Measurements from ENCODE around the gene GTPBP3. TPM values are rescaled to one million over a fixed set of nuclear protein-coding genes. Genes with fewer than 3 reads are reported as not detected.

GTPBP3 gene
- total and polyA plus RNA-seq, 9 of the 15 experiments (the other 6 are each of a cell fraction or from before 2014, with no cell fraction given): 4.9 to 124 (median 22.6) TPM

DNA sequence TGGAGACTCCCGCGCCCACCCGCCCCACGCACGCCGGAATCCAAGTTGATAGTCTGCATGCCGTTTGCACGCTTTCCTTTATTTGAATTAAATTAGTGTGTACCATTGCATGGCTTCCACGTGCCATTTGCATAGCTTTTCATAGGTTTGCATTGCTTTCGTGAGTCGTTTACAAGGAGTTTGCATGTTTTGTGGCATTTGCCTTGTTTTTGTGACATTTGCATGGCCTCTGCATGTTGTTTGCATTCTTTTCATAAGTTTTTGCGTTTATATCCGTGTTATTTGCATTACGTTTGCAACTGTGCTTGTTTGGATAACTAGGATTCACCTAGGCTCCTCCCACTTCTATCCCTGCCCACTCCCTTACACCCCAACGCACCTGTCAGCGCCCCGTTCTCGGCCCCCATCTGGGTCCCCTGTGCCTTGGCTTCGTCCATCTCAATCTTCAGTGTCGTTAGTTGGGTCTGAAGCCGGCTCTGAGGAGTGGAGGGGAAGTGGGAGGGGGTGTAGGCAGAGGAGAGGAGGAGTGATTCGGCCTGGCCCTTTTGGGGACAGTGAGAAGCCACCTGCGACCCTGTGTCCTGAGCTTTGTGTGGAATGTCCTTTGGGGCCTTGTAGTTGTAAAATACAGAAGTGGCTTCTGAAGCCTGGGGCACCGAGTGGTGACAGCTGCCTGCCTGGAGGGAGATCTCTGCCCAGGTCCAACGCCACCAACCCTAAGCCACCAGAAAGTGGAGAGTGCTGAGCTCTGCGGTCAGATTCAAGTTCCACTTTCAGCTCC, 54.2 kb downstream of the GTPBP3 start (continued):
- TF ChIP-seq, protein P1, sequence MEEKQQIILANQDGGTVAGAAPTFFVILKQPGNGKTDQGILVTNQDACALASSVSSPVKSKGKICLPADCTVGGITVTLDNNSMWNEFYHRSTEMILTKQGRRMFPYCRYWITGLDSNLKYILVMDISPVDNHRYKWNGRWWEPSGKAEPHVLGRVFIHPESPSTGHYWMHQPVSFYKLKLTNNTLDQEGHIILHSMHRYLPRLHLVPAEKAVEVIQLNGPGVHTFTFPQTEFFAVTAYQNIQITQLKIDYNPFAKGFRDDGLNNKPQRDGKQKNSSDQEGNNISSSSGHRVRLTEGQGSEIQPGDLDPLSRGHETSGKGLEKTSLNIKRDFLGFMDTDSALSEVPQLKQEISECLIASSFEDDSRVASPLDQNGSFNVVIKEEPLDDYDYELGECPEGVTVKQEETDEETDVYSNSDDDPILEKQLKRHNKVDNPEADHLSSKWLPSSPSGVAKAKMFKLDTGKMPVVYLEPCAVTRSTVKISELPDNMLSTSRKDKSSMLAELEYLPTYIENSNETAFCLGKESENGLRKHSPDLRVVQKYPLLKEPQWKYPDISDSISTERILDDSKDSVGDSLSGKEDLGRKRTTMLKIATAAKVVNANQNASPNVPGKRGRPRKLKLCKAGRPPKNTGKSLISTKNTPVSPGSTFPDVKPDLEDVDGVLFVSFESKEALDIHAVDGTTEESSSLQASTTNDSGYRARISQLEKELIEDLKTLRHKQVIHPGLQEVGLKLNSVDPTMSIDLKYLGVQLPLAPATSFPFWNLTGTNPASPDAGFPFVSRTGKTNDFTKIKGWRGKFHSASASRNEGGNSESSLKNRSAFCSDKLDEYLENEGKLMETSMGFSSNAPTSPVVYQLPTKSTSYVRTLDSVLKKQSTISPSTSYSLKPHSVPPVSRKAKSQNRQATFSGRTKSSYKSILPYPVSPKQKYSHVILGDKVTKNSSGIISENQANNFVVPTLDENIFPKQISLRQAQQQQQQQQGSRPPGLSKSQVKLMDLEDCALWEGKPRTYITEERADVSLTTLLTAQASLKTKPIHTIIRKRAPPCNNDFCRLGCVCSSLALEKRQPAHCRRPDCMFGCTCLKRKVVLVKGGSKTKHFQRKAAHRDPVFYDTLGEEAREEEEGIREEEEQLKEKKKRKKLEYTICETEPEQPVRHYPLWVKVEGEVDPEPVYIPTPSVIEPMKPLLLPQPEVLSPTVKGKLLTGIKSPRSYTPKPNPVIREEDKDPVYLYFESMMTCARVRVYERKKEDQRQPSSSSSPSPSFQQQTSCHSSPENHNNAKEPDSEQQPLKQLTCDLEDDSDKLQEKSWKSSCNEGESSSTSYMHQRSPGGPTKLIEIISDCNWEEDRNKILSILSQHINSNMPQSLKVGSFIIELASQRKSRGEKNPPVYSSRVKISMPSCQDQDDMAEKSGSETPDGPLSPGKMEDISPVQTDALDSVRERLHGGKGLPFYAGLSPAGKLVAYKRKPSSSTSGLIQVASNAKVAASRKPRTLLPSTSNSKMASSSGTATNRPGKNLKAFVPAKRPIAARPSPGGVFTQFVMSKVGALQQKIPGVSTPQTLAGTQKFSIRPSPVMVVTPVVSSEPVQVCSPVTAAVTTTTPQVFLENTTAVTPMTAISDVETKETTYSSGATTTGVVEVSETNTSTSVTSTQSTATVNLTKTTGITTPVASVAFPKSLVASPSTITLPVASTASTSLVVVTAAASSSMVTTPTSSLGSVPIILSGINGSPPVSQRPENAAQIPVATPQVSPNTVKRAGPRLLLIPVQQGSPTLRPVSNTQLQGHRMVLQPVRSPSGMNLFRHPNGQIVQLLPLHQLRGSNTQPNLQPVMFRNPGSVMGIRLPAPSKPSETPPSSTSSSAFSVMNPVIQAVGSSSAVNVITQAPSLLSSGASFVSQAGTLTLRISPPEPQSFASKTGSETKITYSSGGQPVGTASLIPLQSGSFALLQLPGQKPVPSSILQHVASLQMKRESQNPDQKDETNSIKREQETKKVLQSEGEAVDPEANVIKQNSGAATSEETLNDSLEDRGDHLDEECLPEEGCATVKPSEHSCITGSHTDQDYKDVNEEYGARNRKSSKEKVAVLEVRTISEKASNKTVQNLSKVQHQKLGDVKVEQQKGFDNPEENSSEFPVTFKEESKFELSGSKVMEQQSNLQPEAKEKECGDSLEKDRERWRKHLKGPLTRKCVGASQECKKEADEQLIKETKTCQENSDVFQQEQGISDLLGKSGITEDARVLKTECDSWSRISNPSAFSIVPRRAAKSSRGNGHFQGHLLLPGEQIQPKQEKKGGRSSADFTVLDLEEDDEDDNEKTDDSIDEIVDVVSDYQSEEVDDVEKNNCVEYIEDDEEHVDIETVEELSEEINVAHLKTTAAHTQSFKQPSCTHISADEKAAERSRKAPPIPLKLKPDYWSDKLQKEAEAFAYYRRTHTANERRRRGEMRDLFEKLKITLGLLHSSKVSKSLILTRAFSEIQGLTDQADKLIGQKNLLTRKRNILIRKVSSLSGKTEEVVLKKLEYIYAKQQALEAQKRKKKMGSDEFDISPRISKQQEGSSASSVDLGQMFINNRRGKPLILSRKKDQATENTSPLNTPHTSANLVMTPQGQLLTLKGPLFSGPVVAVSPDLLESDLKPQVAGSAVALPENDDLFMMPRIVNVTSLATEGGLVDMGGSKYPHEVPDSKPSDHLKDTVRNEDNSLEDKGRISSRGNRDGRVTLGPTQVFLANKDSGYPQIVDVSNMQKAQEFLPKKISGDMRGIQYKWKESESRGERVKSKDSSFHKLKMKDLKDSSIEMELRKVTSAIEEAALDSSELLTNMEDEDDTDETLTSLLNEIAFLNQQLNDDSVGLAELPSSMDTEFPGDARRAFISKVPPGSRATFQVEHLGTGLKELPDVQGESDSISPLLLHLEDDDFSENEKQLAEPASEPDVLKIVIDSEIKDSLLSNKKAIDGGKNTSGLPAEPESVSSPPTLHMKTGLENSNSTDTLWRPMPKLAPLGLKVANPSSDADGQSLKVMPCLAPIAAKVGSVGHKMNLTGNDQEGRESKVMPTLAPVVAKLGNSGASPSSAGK (IDR thresholded peaks at IDR 0.05): peak; percentile 71
- TF ChIP-seq RFX7 (CRISPR knock-in tag; IDR thresholded peaks at IDR 0.05): 0 out of 2 replicates have a peak, but pooled peaks have one; percentile 26
- TF ChIP-seq HCFC1 (IDR thresholded peaks at IDR 0.05; ENCODE audit: low read depth, low read length): no peak
- no peak for TF ChIP-seq ETV5 (CRISPR knock-in tag; IDR thresholded peaks at IDR 0.05; ENCODE audit: low read depth)
- no peak for TF ChIP-seq CBX2 (IDR thresholded peaks at IDR 0.05; ENCODE audit: insufficient read depth, low read length, poor library complexity, severe bottlenecking)
- TF ChIP-seq ZFX (CRISPR knock-in tag; IDR thresholded peaks at IDR 0.05): peak; percentile 41; the same call in 1 of the 2 replicates
- TF ChIP-seq, protein P2, sequence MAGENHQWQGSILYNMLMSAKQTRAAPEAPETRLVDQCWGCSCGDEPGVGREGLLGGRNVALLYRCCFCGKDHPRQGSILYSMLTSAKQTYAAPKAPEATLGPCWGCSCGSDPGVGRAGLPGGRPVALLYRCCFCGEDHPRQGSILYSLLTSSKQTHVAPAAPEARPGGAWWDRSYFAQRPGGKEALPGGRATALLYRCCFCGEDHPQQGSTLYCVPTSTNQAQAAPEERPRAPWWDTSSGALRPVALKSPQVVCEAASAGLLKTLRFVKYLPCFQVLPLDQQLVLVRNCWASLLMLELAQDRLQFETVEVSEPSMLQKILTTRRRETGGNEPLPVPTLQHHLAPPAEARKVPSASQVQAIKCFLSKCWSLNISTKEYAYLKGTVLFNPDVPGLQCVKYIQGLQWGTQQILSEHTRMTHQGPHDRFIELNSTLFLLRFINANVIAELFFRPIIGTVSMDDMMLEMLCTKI (IDR thresholded peaks at IDR 0.05; ENCODE audit: partially characterized antibody): no peak
- TF ChIP-seq RBM22 (IDR thresholded peaks at IDR 0.05; ENCODE audit: low read depth, low read length, poor library complexity, severe bottlenecking): peak; percentile 3
- TF ChIP-seq, protein P3, sequence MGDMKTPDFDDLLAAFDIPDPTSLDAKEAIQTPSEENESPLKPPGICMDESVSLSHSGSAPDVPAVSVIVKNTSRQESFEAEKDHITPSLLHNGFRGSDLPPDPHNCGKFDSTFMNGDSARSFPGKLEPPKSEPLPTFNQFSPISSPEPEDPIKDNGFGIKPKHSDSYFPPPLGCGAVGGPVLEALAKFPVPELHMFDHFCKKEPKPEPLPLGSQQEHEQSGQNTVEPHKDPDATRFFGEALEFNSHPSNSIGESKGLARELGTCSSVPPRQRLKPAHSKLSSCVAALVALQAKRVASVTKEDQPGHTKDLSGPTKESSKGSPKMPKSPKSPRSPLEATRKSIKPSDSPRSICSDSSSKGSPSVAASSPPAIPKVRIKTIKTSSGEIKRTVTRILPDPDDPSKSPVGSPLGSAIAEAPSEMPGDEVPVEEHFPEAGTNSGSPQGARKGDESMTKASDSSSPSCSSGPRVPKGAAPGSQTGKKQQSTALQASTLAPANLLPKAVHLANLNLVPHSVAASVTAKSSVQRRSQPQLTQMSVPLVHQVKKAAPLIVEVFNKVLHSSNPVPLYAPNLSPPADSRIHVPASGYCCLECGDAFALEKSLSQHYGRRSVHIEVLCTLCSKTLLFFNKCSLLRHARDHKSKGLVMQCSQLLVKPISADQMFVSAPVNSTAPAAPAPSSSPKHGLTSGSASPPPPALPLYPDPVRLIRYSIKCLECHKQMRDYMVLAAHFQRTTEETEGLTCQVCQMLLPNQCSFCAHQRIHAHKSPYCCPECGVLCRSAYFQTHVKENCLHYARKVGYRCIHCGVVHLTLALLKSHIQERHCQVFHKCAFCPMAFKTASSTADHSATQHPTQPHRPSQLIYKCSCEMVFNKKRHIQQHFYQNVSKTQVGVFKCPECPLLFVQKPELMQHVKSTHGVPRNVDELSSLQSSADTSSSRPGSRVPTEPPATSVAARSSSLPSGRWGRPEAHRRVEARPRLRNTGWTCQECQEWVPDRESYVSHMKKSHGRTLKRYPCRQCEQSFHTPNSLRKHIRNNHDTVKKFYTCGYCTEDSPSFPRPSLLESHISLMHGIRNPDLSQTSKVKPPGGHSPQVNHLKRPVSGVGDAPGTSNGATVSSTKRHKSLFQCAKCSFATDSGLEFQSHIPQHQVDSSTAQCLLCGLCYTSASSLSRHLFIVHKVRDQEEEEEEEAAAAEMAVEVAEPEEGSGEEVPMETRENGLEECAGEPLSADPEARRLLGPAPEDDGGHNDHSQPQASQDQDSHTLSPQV (IDR thresholded peaks at IDR 0.05): 0 out of 2 replicates have a peak, but pooled peaks have one; percentile 42
